Effector memory CD4-positive, alpha-beta T cell (primary cell): Measurements from ENCODE around the gene FAHD2B.
"Not testable (repeated sequence)": the region's sequence is repeated elsewhere in the genome, so short reads cannot be mapped to it uniquely, and the experiment has no call there.

Experiments used
- DNase-seq, 3 donors: peaks; one replicate each; pipeline ENCODE4 v3.0.0-alpha.2; 2020
- H3K27ac ChIP-seq: 2 replicates; pipeline ENCODE4 v1.7.0; 2013; ENCODE audit warnings: mild to moderate bottlenecking, low read length, moderate library complexity; ENCODE audit not compliant: insufficient read depth, poor library complexity, severe bottlenecking
- H3K27me3 ChIP-seq: replicated peaks from 2 replicates; pipeline ENCODE4 v1.7.0; 2013; ENCODE audit warnings: mild to moderate bottlenecking, low read length; ENCODE audit not compliant: insufficient read depth, control insufficient read depth, poor library complexity, severe bottlenecking
- H3K36me3 ChIP-seq: 2 replicates; pipeline ENCODE4 v1.7.0; 2013; ENCODE audit warnings: mild to moderate bottlenecking, low read length, moderate library complexity; ENCODE audit not compliant: control insufficient read depth, insufficient read depth
- H3K4me1 ChIP-seq: 2 replicates; pipeline ENCODE4 v1.7.0; 2013; ENCODE audit warnings: low read length, mild to moderate bottlenecking; ENCODE audit not compliant: control insufficient read depth, insufficient read depth, poor library complexity, severe bottlenecking
- H3K4me3 ChIP-seq: 2 replicates; pipeline ENCODE4 v1.7.0; 2013; ENCODE audit warnings: low read length, low read depth, mild to moderate bottlenecking; ENCODE audit not compliant: insufficient read depth, poor library complexity, severe bottlenecking
- H3K9me3 ChIP-seq: 2 replicates; pipeline ENCODE4 v1.7.0; 2013; ENCODE audit warnings: mild to moderate bottlenecking, low read length, moderate library complexity; ENCODE audit not compliant: control insufficient read depth

Gene FAHD2B

GRCh38 chr2:97045895-97046499 lies 48.7 kb downstream of the FAHD2B start:
- not testable (repeated sequence) for H3K4me1 ChIP-seq, H3K36me3 ChIP-seq, DNase-seq, H3K27me3 ChIP-seq, H3K9me3 ChIP-seq, H3K27ac ChIP-seq, H3K4me3 ChIP-seq
